ENCODE measurements around the gene OOSP1. TPM values are rescaled to one million over a fixed set of nuclear protein-coding genes. Genes with fewer than 3 reads are reported as not detected.
A peak's percentile ranks its signal among the peaks of the same experiment; 100 is the strongest.
"Not testable (repeated sequence)": the region's sequence is repeated elsewhere in the genome, so short reads cannot be mapped to it uniquely, and the experiment has no call there.

OOSP1 gene
- polyA plus RNA-seq, 3 donors = not detected

DNA sequence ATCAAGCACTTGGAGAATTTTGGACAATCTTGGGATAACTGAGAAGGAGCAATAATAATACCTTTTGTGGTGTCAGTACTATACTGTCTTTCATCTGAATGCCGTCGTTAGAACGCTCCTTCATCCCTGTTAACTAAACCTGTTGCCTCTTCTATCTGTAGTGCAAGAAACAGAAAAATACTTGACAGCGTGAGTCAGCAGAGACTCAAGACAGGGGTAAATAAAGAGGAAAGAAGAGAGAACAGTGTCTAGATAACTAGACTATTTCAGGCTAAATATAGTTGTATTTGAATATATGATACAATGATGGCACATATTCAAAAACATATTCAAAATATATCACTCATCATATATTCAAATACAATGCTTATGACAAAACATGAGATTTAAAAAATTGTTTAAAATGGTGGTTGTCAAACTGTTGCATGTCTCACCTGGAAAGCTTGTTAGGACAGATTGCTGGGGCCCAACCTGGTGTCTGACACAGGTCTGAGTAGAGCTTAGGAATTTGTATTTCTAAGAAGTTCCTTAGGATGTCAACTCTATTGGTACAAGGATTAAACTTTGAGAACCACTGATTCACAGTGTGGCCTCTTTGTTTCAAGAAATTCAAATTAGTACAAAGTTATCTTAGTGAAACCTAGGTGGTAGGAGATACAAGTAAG lies 43.0 kb downstream of the OOSP1 start:
- DNase-seq = no peak
- TF ChIP-seq, protein P1, sequence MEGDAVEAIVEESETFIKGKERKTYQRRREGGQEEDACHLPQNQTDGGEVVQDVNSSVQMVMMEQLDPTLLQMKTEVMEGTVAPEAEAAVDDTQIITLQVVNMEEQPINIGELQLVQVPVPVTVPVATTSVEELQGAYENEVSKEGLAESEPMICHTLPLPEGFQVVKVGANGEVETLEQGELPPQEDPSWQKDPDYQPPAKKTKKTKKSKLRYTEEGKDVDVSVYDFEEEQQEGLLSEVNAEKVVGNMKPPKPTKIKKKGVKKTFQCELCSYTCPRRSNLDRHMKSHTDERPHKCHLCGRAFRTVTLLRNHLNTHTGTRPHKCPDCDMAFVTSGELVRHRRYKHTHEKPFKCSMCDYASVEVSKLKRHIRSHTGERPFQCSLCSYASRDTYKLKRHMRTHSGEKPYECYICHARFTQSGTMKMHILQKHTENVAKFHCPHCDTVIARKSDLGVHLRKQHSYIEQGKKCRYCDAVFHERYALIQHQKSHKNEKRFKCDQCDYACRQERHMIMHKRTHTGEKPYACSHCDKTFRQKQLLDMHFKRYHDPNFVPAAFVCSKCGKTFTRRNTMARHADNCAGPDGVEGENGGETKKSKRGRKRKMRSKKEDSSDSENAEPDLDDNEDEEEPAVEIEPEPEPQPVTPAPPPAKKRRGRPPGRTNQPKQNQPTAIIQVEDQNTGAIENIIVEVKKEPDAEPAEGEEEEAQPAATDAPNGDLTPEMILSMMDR (IDR thresholded peaks at IDR 0.05) = no peak
- Mint-ChIP-seq H3K27ac (no peak overlapping the region), H3K27me3 (ENCODE audit: low read depth in 3 of 3) (no peaks in the 10 kb centered on the region), H3K4me3 (no peak overlapping the region), H3K4me1 (peaks cover 2% of the 10 kb centered on the region), H3K36me3 (no peaks in the 10 kb centered on the region), H3K9me3 (peaks cover 0 to 2% (median 0%) of the 10 kb centered on the region in 7 donors)
- H3K27me3 ChIP-seq (ENCODE audit: control insufficient read depth in 2 of 2, insufficient read depth in 2 of 2, low read length in 2 of 2) = no peaks in the 10 kb centered on the region
- no peaks in the 10 kb centered on the region for H3K4me1 ChIP-seq (ENCODE audit: control insufficient read depth in 1 of 2, insufficient read depth in 2 of 2, low read length in 2 of 2)
- intact Hi-C loops (cut with micrococcal nuclease) = no loop called here
- no CpG with 5 or more reads among the region's 4 CpGs for WGBS (ENCODE audit: insufficient coverage)
- H2AFZ ChIP-seq (ENCODE audit: insufficient read depth, low read depth, low read length, poor library complexity, severe bottlenecking) = no peak overlapping the region
- H4K20me1 ChIP-seq (ENCODE audit: insufficient read depth, low read length) = no peaks in the 10 kb centered on the region
- no peak overlapping the region for H3K9ac ChIP-seq (ENCODE audit: insufficient read depth, low read length, poor library complexity, severe bottlenecking)
- no peaks in the 10 kb centered on the region for H3K79me2 ChIP-seq (ENCODE audit: insufficient read depth, low read length)
- no peaks in the 10 kb centered on the region for H3K36me3 ChIP-seq (replicated peaks in 1 of 2; ENCODE audit: control insufficient read depth in 1 of 2, insufficient read depth in 2 of 2, low read length in 2 of 2)
- H3K4me2 ChIP-seq (replicated peaks; ENCODE audit: extremely low read depth, low read length, poor library complexity, severe bottlenecking) = no peak overlapping the region
- H3K4me3 ChIP-seq (replicated peaks in 1 of 3; ENCODE audit: low read depth in 2 of 3, low read length in 3 of 3) = no peak overlapping the region
- no peak overlapping the region for H3K27ac ChIP-seq (ENCODE audit: low read depth in 1 of 2, low read length in 2 of 2)
- H3K9me3 ChIP-seq (replicated peaks in 1 of 2; ENCODE audit: control insufficient read depth in 1 of 2, insufficient read depth in 1 of 2, low read length in 2 of 2) = no peaks in the 10 kb centered on the region

DNA sequence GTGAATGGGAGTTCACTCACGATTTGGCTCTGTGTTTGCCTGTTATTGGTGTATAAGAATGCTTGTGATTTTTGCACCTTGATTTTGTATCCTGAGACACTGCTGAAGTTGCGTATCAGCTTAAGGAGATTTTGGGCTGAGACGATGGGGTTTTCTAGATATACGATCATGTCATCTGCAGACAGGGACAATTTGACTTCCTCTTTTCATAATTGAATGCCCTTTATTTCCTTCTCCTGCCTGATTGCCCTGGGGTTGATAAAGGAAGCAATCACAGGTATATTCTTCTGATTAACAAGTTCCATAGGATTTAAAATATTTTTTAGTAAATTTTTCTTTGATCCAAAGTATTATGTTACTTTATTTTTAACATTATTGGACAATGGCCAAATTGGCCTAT lies 43.8 kb downstream of the OOSP1 start:
- H3K4me1 ChIP-seq (ENCODE audit: control insufficient read depth in 1 of 2, insufficient read depth in 2 of 2, low read length in 2 of 2); H3K9ac ChIP-seq (ENCODE audit: insufficient read depth, low read length, poor library complexity, severe bottlenecking); DNase-seq; H3K4me1 Mint-ChIP-seq; H3K27ac ChIP-seq (ENCODE audit: low read depth in 1 of 2, low read length in 2 of 2); H4K20me1 ChIP-seq (ENCODE audit: insufficient read depth, low read length); H3K4me3 ChIP-seq (replicated peaks in 1 of 3; ENCODE audit: low read depth in 2 of 3, low read length in 3 of 3); H3K36me3 Mint-ChIP-seq; H3K27ac Mint-ChIP-seq; H3K27me3 Mint-ChIP-seq (ENCODE audit: low read depth in 3 of 3); H3K9me3 Mint-ChIP-seq; H3K36me3 ChIP-seq (replicated peaks in 1 of 2; ENCODE audit: control insufficient read depth in 1 of 2, insufficient read depth in 2 of 2, low read length in 2 of 2); intact Hi-C loops (cut with micrococcal nuclease); H3K9me3 ChIP-seq (replicated peaks in 1 of 2; ENCODE audit: control insufficient read depth in 1 of 2, insufficient read depth in 1 of 2, low read length in 2 of 2); H3K27me3 ChIP-seq (ENCODE audit: control insufficient read depth in 2 of 2, insufficient read depth in 2 of 2, low read length in 2 of 2); H3K79me2 ChIP-seq (ENCODE audit: insufficient read depth, low read length); H3K4me2 ChIP-seq (replicated peaks; ENCODE audit: extremely low read depth, low read length, poor library complexity, severe bottlenecking); H2AFZ ChIP-seq (ENCODE audit: insufficient read depth, low read depth, low read length, poor library complexity, severe bottlenecking): not testable (repeated sequence)
- no CpG with 5 or more reads among the region's 4 CpGs for WGBS (ENCODE audit: insufficient coverage)
- H3K4me3 Mint-ChIP-seq = peak overlapping the region in 1 of 2 donors; percentile 68

Measured in CD14-positive monocyte (primary cell).